Activated naive CD4-positive, alpha-beta T cell treated with anti-CD3 and anti-CD28 coated beads, Interleukin-2, amount 50 U/mL, for 24 hours (primary cell): ENCODE results near the gene OTOP3.
"Not testable (repeated sequence)": the region's sequence is repeated elsewhere in the genome, so short reads cannot be mapped to it uniquely, and the experiment has no call there.

Experiments
- H3K27ac Mint-ChIP-seq: one replicate; pipeline ENCODE4 v1.8.0; 2021; ENCODE audit warnings: mild to moderate bottlenecking, mixed read lengths
- H3K27me3 Mint-ChIP-seq: one replicate; pipeline ENCODE4 v1.8.0; 2021; ENCODE audit warnings: mixed read lengths
- H3K36me3 Mint-ChIP-seq: one replicate; pipeline ENCODE4 v1.8.0; 2021; ENCODE audit warnings: mixed read lengths
- H3K4me1 Mint-ChIP-seq: one replicate; pipeline ENCODE4 v1.8.0; 2021; ENCODE audit warnings: mixed read lengths
- H3K4me3 Mint-ChIP-seq: one replicate; pipeline ENCODE4 v1.8.0; 2021; ENCODE audit warnings: mild to moderate bottlenecking, mixed read lengths
- H3K9me3 Mint-ChIP-seq: one replicate; pipeline ENCODE4 v1.8.0; 2021; ENCODE audit warnings: mixed read lengths

The OTOP3 gene

DNA sequence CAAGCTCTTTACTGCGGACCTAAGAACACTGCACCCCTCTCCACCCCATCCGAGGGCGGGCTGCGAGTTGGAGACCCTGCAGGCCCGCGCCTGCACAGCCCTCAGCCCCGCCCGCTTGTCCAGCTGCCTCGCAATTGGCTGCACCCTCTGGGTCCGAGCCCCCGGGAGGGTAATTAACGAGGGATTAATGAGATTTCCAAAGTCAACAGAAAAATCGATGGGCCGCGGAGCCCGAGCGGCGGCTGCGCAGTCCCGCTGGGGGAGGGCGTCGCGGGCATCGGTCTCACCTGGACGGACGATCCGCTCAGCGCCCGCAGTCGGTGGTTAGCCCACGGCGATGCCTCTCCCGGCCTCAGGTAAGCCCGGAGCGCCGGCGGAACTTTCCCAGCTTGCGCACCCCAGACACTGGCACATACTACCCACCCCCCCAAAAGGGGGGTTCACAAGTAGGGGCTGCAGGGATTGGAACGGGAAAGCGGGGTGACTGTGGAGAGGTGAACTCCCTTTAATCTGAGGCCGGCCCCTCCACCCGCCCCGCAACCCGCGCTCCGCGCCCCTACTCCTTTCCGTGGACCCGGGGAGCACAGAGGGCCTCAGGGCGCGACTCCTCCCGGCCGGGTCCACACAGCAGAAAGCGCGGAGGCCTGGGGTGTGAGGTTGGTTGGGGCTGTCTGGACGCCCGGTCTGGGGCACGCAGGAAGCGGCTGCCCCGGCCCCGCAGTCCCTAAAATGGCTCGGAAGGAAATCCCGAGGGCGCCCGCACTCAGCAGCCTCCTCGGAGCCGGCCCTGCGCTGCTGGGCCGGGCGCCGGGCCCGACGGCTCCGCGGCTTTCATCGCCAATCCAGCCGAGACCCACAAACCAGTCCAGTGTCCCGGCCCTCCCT is at the start of gene OTOP3:
Gene OTOP3 (plus strand): TSS at position 314 of the 885 bp plus-strand sequence. CDS start 24 bp downstream, at position 338.
- no peaks in the 10 kb centered on the region for H3K9me3 Mint-ChIP-seq
- peak within 1 kb of the TSS; percentile 33 for H3K4me3 Mint-ChIP-seq
- H3K27ac Mint-ChIP-seq = no peak within 1 kb of the TSS
- H3K36me3 Mint-ChIP-seq = peaks cover 2% of the 10 kb centered on the region
- H3K4me1 Mint-ChIP-seq = no peaks in the 10 kb centered on the region
- H3K27me3 Mint-ChIP-seq = peaks cover 32% of the 10 kb centered on the region

DNA sequence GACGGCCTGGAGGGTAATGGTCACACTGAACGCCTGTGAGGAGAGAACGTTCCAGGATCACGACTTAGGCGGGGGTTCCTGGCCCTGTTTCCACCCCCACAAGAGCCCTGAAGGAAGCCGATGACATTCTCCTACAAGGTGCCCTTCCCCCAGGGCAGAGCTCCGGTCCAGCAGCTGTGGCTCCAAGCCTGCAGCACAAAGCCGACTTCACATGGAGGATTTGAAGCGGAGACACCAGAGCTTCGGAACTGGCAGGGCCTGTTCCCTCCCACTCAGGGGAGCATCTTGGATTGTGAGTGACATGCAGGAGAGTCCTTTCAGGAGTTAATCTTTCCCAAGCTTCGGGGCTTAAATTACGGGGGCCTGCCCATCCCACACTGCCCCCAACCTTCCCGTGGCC is 47.2 kb upstream of the OTOP3 start:
- Mint-ChIP-seq H3K4me1 (no peaks in the 10 kb centered on the region), H3K4me3 (no peak overlapping the region), H3K9me3 (no peaks in the 10 kb centered on the region), H3K27me3 (peaks cover 10% of the 10 kb centered on the region), H3K36me3 (peaks cover 3% of the 10 kb centered on the region), H3K27ac (no peak overlapping the region)

DNA sequence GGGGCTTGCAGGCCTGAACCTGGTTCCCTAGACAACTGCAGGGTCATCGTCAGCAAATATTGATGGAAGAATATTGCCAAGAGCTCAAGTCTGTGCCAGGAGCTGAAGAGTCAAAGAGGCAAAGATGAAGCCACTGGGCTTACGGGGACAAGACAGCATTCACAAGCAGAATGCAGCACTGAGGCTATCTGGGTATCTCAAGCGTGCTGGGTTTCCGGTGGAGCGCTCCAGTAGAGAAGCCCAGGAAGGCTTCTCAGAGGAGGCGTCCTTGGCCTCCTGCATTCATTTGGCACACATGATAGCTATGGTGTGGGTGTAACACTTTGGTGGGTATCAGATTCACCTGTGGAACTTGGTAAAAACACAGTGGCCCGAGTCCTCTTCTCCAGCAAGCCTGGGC is 45.1 kb upstream of the OTOP3 start:
- H3K4me3 Mint-ChIP-seq = no peak overlapping the region
- peaks cover 3% of the 10 kb centered on the region for H3K36me3 Mint-ChIP-seq
- H3K27ac Mint-ChIP-seq = no peak overlapping the region
- peaks cover 13% of the 10 kb centered on the region for H3K27me3 Mint-ChIP-seq
- no peaks in the 10 kb centered on the region for H3K9me3 Mint-ChIP-seq
- H3K4me1 Mint-ChIP-seq = peaks cover 4% of the 10 kb centered on the region

- Mint-ChIP-seq H3K27ac (no peak overlapping the region), H3K27me3 (peaks cover 20% of the 10 kb centered on the region), H3K9me3 (no peaks in the 10 kb centered on the region), H3K4me1 (peaks cover 4% of the 10 kb centered on the region), H3K4me3 (no peak overlapping the region), H3K36me3 (no peaks in the 10 kb centered on the region)
These were observed 43.5 kb upstream of the OTOP3 start for GRCh38 chr17:74892013-74892841.

GRCh38 chr17:74892974-74893911 is 42.5 kb upstream of the OTOP3 start, which contains the start of gene FADS6:
Gene FADS6 (minus strand): TSS chr17:74893633. CDS start chr17:74893595, 38 bp downstream.
- Mint-ChIP-seq H3K36me3 (no peaks in the 10 kb centered on the region), H3K9me3 (no peaks in the 10 kb centered on the region), H3K27me3 (peaks cover 20% of the 10 kb centered on the region), H3K4me1 (peaks cover 4% of the 10 kb centered on the region), H3K27ac (no peak within 1 kb of the TSS), H3K4me3 (peak within 1 kb of the TSS; percentile 82)

DNA sequence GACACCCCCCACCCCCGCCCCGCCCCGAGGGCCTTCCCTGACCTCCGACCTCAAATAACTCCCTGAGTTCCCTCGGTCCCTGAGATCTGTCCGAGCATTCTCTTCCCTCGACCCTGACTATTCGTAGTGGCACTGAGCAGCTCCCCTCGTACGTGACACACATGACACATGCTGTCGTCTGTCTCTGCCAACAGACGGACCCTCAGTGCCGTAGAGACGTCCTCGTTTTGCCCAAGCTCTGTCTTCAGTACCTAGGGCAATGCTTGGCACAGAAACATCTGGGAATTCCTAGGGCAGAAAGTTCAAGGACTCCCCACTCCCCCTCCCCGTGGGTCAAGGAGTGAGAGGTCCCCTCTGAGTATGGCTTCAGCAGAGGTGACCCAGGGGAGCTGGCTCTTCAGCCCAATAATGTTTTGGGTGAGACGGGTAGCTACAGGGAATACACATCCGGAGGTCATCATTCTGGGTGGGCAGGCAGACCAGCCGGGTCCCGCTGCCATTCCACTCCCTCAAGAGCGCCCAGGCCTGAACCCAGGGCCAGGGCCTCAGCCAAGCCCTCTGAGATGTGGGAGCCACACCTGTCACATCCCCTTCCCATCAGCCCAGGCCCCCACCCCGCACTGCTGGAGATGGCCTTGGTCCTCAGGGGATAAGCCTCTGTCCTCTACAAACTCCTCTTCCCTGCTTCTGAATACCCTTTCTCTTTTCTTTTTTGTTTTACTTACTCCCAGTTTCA is 41.6 kb upstream of the OTOP3 start:
- Mint-ChIP-seq H3K27me3 (peaks cover 20% of the 10 kb centered on the region), H3K4me1 (peaks cover 4% of the 10 kb centered on the region), H3K4me3 (peak overlapping the region; percentile 82), H3K36me3 (no peaks in the 10 kb centered on the region), H3K9me3 (no peaks in the 10 kb centered on the region), H3K27ac (no peak overlapping the region)

DNA sequence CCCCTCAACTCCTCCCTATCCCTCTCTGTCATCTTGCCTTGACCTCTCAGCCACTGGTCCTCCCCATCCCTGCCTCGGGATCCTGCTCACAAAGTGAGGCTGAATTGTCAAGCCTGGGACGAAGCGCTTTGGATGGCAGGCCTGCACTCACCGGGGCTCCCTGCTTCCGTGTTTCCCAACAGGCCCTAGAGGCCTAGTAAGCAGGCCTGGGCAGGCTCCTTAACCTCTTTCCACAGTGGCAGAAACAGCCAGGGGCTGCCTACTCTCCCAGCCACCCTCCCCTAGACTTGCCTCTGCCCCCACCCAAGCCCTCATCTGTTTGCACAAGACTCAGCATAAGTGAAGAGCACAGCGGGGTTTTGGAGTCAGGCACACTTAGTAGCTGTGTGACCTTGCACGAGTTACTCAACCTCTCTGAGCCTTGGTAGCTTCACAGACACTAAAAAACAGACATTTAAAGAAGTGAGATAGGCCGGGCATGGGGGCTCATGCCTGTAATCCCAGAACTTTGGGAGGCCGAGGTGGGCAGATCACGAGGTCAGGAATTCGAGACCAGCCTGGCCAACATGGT is 37.2 kb upstream of the OTOP3 start:
- Mint-ChIP-seq H3K27me3 (peaks cover 18% of the 10 kb centered on the region), H3K4me1 (peaks cover 4% of the 10 kb centered on the region)

GRCh38 chr17:74900208-74900607 is 35.5 kb upstream of the OTOP3 start:
- H3K36me3 Mint-ChIP-seq = no peaks in the 10 kb centered on the region
- H3K27me3 Mint-ChIP-seq = peaks cover 10% of the 10 kb centered on the region
- H3K4me3 Mint-ChIP-seq = no peak overlapping the region
- H3K4me1 Mint-ChIP-seq = no peaks in the 10 kb centered on the region
- H3K27ac Mint-ChIP-seq = no peak overlapping the region
- no peaks in the 10 kb centered on the region for H3K9me3 Mint-ChIP-seq

More for the DNA sequence above, 37.2 kb upstream of the OTOP3 start:
- Mint-ChIP-seq H3K4me3 (no peak overlapping the region), H3K36me3 (no peaks in the 10 kb centered on the region), H3K9me3 (no peaks in the 10 kb centered on the region), H3K27ac (no peak overlapping the region)

DNA sequence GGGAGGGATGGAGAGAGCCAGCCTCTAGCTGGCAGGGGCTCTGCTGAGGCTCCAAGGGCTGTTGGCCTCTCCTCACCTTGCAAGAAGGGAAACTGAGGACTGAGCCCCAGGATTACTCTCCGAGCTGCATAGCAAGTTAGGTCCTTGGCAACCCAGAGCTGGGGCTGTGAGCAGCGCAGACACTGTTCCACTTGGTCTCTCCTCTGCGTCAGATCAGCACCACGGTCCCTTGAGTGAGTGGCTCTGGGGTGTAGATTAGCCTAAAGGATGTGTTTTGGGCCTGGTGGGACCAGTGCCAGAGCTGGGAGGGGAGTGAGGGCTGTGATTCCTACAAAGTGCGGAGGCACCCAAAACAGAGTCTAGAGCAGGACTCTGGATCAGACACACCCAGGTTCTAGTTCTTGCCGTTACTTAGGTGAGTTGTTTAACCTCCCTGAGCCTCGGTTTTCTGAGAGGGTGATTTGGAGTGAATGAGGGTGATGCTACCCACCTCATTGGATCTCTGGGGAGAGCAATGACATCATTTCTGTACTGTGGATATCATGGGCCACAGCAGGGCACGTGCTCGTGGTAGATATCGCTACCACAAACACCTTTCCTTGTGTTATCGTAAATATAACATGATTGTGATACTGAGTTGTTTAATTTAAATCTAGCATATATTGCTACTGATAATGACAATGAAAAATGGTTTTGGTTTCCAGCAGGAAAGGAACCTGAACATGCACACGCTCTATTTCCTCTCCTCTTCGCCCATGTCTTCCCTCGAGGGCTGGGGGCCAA is 34.2 kb upstream of the OTOP3 start:
- H3K4me1 Mint-ChIP-seq = no peaks in the 10 kb centered on the region
- H3K27ac Mint-ChIP-seq = no peak overlapping the region
- peaks cover 3% of the 10 kb centered on the region for H3K27me3 Mint-ChIP-seq
- no peak overlapping the region for H3K4me3 Mint-ChIP-seq
- no peaks in the 10 kb centered on the region for H3K9me3 Mint-ChIP-seq
- no peaks in the 10 kb centered on the region for H3K36me3 Mint-ChIP-seq

DNA sequence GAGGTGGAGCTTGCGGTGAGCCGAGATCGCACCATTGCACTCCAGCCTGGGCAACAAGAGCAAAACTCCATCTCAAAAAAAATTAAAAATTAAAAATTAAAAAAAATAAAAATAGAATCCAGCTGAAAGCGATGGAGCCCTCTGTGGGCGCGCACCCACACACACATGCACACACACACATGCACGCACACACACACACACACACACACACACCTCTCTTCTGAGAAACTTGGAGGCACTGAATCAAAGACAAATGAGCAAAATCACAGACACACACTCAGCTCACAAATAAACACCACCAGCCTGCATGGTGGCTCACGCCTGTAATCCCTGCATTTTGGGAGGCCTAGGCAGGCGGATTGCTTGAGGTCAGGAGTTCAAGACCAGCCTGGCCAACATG is 32.7 kb upstream of the OTOP3 start:
- Mint-ChIP-seq H3K9me3 (no peaks in the 10 kb centered on the region), H3K4me3 (no peak overlapping the region), H3K27me3 (peaks cover 1% of the 10 kb centered on the region), H3K27ac (no peak overlapping the region), H3K36me3 (no peaks in the 10 kb centered on the region), H3K4me1 (no peaks in the 10 kb centered on the region)

DNA sequence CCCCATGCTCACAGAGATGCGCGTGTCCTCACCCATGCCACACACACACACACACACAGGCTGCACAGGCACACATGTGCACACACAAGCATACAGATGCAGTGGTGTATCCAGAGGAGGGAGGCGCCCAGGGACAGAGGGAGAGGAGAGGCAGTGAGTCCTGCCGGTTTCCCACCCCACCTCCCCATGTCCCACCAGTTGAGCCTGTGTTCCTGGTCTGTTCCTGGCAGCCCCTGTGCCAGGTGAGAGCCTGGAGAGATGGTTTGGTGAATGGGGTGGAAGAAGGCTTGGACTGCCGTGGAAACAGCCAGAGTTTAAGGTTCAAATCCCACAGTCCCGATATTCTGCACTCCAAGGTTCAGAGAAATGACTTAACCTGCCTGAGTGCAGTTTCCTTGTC is 32.0 kb upstream of the OTOP3 start:
- H3K4me1 Mint-ChIP-seq = no peaks in the 10 kb centered on the region
- no peak overlapping the region for H3K4me3 Mint-ChIP-seq
- peaks cover 1% of the 10 kb centered on the region for H3K27me3 Mint-ChIP-seq
- H3K27ac Mint-ChIP-seq = no peak overlapping the region
- no peaks in the 10 kb centered on the region for H3K36me3 Mint-ChIP-seq
- H3K9me3 Mint-ChIP-seq = no peaks in the 10 kb centered on the region

- no peak overlapping the region for H3K27ac Mint-ChIP-seq
- H3K27me3 Mint-ChIP-seq = peaks cover 1% of the 10 kb centered on the region
- H3K36me3 Mint-ChIP-seq = no peaks in the 10 kb centered on the region
- H3K9me3 Mint-ChIP-seq = no peaks in the 10 kb centered on the region
- H3K4me1 Mint-ChIP-seq = no peaks in the 10 kb centered on the region
- H3K4me3 Mint-ChIP-seq = no peak overlapping the region
These were observed 30.9 kb upstream of the OTOP3 start for GRCh38 chr17:74904687-74905409.

- H3K4me3 Mint-ChIP-seq, H3K27ac Mint-ChIP-seq, H3K9me3 Mint-ChIP-seq, H3K4me1 Mint-ChIP-seq, H3K27me3 Mint-ChIP-seq, H3K36me3 Mint-ChIP-seq: not testable (repeated sequence)
These were observed 29.4 kb upstream of the OTOP3 start for GRCh38 chr17:74906214-74906793.
